HUES48 (cell line): Measurements from ENCODE around the gene ZNHIT1.
"Not testable (repeated sequence)": the region's sequence is repeated elsewhere in the genome, so short reads cannot be mapped to it uniquely, and the experiment has no call there.

Experiments used
- H3K27ac ChIP-seq: one replicate; pipeline ENCODE4 v1.7.0; 2013; ENCODE audit warnings: low read depth, low read length, inconsistent platforms
- H3K27me3 ChIP-seq: 2 replicates; pipeline ENCODE4 v1.6.1; 2013; ENCODE audit warnings: mild to moderate bottlenecking, low read length; ENCODE audit not compliant: control insufficient read depth, insufficient read depth
- H3K36me3 ChIP-seq: 2 replicates; pipeline ENCODE4 v1.6.1; 2013; ENCODE audit warnings: low read length; ENCODE audit not compliant: control insufficient read depth, insufficient read depth
- H3K4me1 ChIP-seq: 2 replicates; pipeline ENCODE4 v1.6.1; 2013; ENCODE audit warnings: mild to moderate bottlenecking, low read length; ENCODE audit not compliant: control insufficient read depth, insufficient read depth
- H3K4me3 ChIP-seq: 2 replicates; pipeline ENCODE4 v1.5.1; 2013; ENCODE audit warnings: mild to moderate bottlenecking, low read depth, low read length
- H3K9ac ChIP-seq: 2 replicates; pipeline ENCODE4 v1.6.1; 2013; ENCODE audit warnings: mild to moderate bottlenecking, low read depth, low read length, moderate library complexity
- H3K9me3 ChIP-seq: 2 replicates; pipeline ENCODE4 v1.6.1; 2013; ENCODE audit warnings: low read length; ENCODE audit not compliant: control insufficient read depth, insufficient read depth

Gene ZNHIT1

GRCh38 chr7:101195884-101196283 lies 22.1 kb upstream of the ZNHIT1 start:
- 0 out of 2 replicates have a peak, but pooled peaks cover 6% of the 10 kb centered on the region for H3K27me3 ChIP-seq

GRCh38 chr7:101197991-101198390 lies 20.0 kb upstream of the ZNHIT1 start:
- Histone ChIP-seq H3K27ac (no peak overlapping the region), H3K9me3 (no peaks in the 10 kb centered on the region), H3K27me3 (peaks cover 18% of the 10 kb centered on the region), H3K36me3 (no peaks in the 10 kb centered on the region), H3K9ac (no peak overlapping the region), H3K4me3 (no peak overlapping the region), H3K4me1 (peaks cover 10% of the 10 kb centered on the region)

More at GRCh38 chr7:101195884-101196283, 22.1 kb upstream of the ZNHIT1 start:
- H3K4me1 ChIP-seq, result peaks cover 9% of the 10 kb centered on the region
- H3K9me3 ChIP-seq, result no peaks in the 10 kb centered on the region
- H3K4me3 ChIP-seq, result no peak overlapping the region
- H3K27ac ChIP-seq, result no peak overlapping the region
- H3K36me3 ChIP-seq, result no peaks in the 10 kb centered on the region
- no peak overlapping the region for H3K9ac ChIP-seq

GRCh38 chr7:101198476-101198875 lies 19.5 kb upstream of the ZNHIT1 start:
- Histone ChIP-seq H3K9ac (no peak overlapping the region), H3K27me3 (peaks cover 18% of the 10 kb centered on the region), H3K9me3 (no peaks in the 10 kb centered on the region), H3K36me3 (no peaks in the 10 kb centered on the region), H3K27ac (no peak overlapping the region), H3K4me3 (no peak overlapping the region), H3K4me1 (peaks cover 10% of the 10 kb centered on the region)

GRCh38 chr7:101199522-101199921 lies 18.4 kb upstream of the ZNHIT1 start:
- not testable (repeated sequence) for H3K27ac ChIP-seq, H3K4me3 ChIP-seq, H3K9me3 ChIP-seq, H3K36me3 ChIP-seq, H3K9ac ChIP-seq
- Histone ChIP-seq H3K27me3 (peaks cover 18% of the 10 kb centered on the region), H3K4me1 (peaks cover 10% of the 10 kb centered on the region)

- H3K27ac ChIP-seq, result peak overlapping the region; percentile 51
- no peaks in the 10 kb centered on the region for H3K9me3 ChIP-seq
- no peak overlapping the region for H3K4me3 ChIP-seq
- no peak overlapping the region for H3K9ac ChIP-seq
- H3K36me3 ChIP-seq, result no peaks in the 10 kb centered on the region
- H3K4me1 ChIP-seq, result peaks cover 10% of the 10 kb centered on the region
- peaks cover 18% of the 10 kb centered on the region for H3K27me3 ChIP-seq
Observed at GRCh38 chr7:101200504-101200861, 17.5 kb upstream of the ZNHIT1 start.

- Histone ChIP-seq H3K9ac (no peak within 1 kb of the TSS), H3K4me3 (peak within 1 kb of the TSS; percentile 58), H3K27ac (peak within 1 kb of the TSS; percentile 51), H3K9me3 (no peaks in the 10 kb centered on the region), H3K36me3 (no peaks in the 10 kb centered on the region), H3K27me3 (peaks cover 18% of the 10 kb centered on the region), H3K4me1 (peaks cover 10% of the 10 kb centered on the region)
Observed at GRCh38 chr7:101200862-101201599, 16.9 kb upstream of the ZNHIT1 start, which contains the start of gene MOGAT3. Gene MOGAT3, minus strand, starts transcription at chr7:101201036. Its CDS starts 182 bp downstream, at chr7:101200854.

GRCh38 chr7:101201695-101202602 lies 16.0 kb upstream of the ZNHIT1 start:
- peaks cover 10% of the 10 kb centered on the region for H3K4me1 ChIP-seq
- H3K36me3 ChIP-seq, result 0 out of 2 replicates have a peak, but pooled peaks cover 2% of the 10 kb centered on the region
- H3K9me3 ChIP-seq, result no peaks in the 10 kb centered on the region
- H3K27me3 ChIP-seq, result peaks cover 18% of the 10 kb centered on the region
- H3K4me3 ChIP-seq, result peak overlapping the region; percentile 58
- no peak overlapping the region for H3K27ac ChIP-seq
- H3K9ac ChIP-seq, result no peak overlapping the region

- Histone ChIP-seq H3K4me3 (no peak overlapping the region), H3K36me3 (0 out of 2 replicates have a peak, but pooled peaks cover 5% of the 10 kb centered on the region), H3K27me3 (peaks cover 18% of the 10 kb centered on the region), H3K27ac (no peak overlapping the region), H3K4me1 (peaks cover 10% of the 10 kb centered on the region), H3K9ac (no peak overlapping the region), H3K9me3 (no peaks in the 10 kb centered on the region)
Observed at GRCh38 chr7:101202603-101202918, 15.4 kb upstream of the ZNHIT1 start.

- H3K9me3 ChIP-seq, H3K4me3 ChIP-seq, H3K9ac ChIP-seq, H3K27ac ChIP-seq: not testable (repeated sequence)
- Histone ChIP-seq H3K36me3 (peaks cover 11% of the 10 kb centered on the region; the same call in 1 of the 2 replicates), H3K4me1 (peaks cover 10% of the 10 kb centered on the region), H3K27me3 (peaks cover 18% of the 10 kb centered on the region)
Observed at GRCh38 chr7:101203740-101204738, 13.9 kb upstream of the ZNHIT1 start.

- H3K27me3 ChIP-seq, result peaks cover 10% of the 10 kb centered on the region
- peaks cover 2% of the 10 kb centered on the region for H3K4me1 ChIP-seq
- H3K27ac ChIP-seq, result no peak overlapping the region
- no peak overlapping the region for H3K9ac ChIP-seq
- peaks cover 19% of the 10 kb centered on the region; the same call in 1 of the 2 replicates for H3K36me3 ChIP-seq
- H3K4me3 ChIP-seq, result no peak overlapping the region
- no peaks in the 10 kb centered on the region for H3K9me3 ChIP-seq
Observed at GRCh38 chr7:101205901-101206664, 11.9 kb upstream of the ZNHIT1 start.
